HG02678 (cell line): ENCODE data around the gene AKT1S1.
A peak's percentile ranks its signal among the peaks of the same experiment; 100 is the strongest.

Source experiments
- ATAC-seq: cut with Tn5 transposase; IDR thresholded peaks from one replicate; pipeline ENCODE4 v1.9.1; 2021; ENCODE audit warnings: mild to moderate bottlenecking, moderate library complexity; ENCODE audit not compliant: unreplicated experiment

AKT1S1 gene

DNA sequence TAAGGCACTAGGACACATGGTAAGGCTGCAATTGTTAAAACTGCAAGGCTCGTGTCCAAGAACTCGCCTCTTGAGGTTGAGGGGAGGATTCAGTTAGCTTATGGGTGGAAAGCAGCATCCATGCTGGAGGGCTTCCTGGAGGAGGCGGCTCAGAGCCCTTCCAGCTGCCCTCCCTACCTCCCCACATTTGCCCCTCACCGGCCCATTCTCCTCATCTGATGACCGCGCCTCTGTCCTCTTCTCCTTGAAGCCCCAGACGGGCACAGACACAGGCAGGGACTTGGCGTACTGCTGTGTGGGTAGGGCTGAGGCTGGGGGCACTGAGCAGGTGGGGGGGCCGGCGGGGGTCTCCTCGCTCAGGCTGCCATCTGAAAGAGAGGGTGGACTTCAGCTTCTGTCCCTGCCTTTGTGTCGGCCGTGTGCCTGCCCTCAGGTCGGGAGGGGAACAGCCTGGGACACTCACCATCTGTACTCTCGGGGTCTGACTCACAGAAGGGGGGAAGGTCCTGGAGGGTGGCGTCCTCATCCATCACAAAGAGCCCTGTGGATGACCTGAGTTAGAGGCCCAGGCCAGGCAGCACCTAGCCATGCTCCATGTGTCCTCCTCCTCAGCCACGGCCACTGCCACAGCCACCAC, 5.7 kb downstream of the AKT1S1 start:
- no peak for ATAC-seq

DNA sequence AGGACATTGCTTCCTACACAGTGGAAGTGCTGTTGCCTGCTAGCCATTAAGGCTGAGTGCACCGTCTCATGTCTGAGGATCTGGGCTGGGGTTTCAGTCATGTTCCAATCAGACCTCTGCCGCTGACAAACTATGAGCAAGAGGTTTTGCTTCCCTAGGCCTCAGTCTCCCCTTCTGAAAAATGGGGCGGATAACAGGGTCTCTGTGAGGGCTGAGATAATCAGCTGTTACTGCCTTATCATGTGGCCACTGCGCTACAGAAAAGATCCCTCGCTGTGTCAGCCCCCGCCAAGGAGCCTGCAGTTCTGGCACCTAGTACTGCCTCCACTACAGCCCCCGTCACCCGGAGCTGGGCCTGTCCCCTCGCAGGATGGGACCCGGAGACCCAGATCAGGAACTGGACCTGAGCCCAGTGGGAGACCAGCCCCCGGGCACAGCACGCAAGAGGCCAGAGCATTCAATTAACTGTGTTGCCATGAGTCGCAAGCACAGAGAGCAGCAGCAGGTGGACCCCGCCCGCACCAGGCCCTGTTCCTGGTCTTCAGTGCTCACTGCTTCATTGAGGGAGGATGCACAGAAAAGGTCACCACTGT, 6.8 kb downstream of the AKT1S1 start:
- ATAC-seq: no peak

DNA sequence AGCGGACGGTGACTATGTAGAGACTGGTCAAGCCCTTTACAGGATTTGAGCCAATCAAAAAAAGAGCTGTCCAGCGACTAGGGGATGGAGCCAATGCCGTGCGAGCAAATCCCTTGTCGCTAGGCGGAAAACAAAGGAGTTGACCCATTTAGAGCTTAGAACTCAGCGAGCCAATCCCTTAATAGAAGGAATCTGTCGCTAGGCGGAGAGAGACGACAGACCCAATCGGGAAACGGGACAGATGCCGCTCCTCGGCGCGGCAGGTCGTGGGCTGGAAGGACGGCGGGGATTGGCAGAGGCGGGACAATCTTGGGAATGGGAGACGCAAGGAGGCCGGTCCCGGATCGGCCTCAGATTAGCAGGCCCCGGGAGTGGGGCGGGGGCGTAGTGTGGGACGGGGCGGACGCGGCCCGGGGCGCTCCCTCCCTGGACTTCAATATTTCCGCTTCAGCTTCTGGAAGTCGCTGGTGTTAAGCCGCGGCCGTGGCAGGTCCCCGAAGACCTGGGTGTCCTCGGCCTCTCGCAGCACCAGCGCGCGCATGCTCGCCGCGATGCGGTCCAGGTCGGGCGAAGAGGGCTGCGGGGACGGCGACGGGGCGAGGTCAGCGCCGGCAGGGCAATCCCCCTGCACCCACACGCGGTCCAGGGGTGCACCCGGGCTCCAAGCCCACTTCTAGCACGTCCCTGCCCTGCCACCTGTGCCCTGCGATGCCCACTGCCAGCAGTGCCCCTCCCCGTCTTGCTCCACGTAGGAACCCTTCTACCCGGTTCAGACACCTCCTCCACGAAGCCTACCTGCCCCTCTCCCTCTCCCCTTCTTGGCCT, 7.5 kb downstream of the AKT1S1 start:
- peak; percentile 67 for ATAC-seq

GRCh38 chr19:49869009-49869483, 8.1 kb downstream of the AKT1S1 start:
- ATAC-seq: no peak

GRCh38 chr19:49866933-49867782, 10.0 kb downstream of the AKT1S1 start, which contains the start of gene PNKP:
TSS of gene PNKP (minus strand) at chr19:49867576. CDS start at chr19:49867204, 372 bp downstream.
- peak; percentile 37 for ATAC-seq

GRCh38 chr19:49864890-49865289, 12.3 kb downstream of the AKT1S1 start:
- ATAC-seq: no peak

- ATAC-seq: no peak
These were observed 13.2 kb downstream of the AKT1S1 start for GRCh38 chr19:49863935-49864320.

DNA sequence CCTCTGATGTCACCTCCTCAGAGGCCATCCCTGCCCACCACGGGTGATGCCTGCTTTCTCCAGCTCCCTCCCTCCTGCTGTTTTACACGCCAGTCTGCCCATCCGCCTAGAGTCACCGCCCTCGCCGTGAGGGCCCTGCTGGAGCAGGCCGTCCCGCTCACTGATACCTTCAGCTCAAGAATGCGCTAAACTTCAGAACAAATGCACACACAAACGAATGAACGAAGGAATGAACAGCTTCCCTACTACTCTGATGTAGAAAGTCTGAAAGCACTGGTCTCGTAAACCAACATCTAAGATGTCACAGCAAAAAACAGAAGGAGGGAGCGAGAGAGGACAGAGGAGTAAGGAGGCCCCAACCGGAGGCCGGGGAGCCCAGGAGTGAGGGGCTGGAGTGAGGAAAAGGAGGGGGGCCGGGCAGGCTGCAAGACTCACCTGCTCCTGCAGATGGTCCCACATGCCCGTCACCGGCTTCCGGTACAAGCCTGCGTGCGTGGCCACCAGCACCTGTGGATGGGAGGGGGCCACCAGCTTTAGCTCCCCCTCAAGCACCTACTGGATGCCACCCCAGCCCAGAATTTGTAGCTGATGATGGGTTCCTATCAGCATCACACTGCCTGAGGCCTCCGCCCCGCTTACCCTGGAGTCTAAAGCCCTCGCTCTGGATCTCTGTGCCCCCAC, 13.8 kb downstream of the AKT1S1 start:
- ATAC-seq: no peak

DNA sequence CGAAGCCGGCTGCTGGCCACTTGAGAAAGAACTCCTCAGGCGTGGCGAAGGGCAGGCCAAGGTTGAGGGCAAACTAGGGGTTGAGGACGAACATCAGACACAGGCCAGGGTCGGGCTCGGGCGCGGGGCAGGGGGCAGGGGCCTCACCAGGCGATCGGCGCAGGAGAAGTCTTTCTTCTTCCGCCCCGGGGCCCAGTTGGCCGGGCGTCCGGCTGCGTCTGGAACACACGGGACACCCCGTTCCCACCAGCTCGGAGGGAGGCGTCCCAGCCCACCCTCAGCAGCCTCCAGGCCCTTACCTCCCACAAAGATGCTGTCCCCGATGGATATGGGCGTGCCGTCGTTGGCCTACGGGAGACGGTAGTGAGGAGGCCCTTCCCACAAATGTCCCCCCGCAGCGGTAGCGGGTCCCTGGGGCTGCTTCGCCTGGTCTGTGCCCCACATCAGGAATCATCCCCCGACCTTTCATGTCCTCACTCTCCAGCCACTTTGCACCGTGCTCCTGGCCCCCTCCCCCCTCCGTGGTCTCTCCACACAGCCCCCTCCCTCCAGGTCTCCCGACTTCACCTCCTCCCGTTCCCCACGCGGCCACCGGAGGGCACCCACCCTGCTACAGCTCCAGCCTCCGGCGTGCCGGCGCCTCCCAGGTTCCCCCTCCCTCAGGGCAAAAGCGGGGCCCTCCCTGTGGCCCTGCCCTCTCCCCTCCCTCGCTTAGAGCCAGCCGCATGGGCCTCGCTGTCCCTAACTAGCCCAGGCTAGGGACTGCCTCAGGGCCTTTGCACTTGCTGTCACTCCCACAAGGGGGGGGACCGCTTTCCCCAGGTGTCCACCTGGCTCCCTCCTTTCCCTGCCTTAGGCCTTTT, 14.5 kb downstream of the AKT1S1 start:
- ATAC-seq: no peak

DNA sequence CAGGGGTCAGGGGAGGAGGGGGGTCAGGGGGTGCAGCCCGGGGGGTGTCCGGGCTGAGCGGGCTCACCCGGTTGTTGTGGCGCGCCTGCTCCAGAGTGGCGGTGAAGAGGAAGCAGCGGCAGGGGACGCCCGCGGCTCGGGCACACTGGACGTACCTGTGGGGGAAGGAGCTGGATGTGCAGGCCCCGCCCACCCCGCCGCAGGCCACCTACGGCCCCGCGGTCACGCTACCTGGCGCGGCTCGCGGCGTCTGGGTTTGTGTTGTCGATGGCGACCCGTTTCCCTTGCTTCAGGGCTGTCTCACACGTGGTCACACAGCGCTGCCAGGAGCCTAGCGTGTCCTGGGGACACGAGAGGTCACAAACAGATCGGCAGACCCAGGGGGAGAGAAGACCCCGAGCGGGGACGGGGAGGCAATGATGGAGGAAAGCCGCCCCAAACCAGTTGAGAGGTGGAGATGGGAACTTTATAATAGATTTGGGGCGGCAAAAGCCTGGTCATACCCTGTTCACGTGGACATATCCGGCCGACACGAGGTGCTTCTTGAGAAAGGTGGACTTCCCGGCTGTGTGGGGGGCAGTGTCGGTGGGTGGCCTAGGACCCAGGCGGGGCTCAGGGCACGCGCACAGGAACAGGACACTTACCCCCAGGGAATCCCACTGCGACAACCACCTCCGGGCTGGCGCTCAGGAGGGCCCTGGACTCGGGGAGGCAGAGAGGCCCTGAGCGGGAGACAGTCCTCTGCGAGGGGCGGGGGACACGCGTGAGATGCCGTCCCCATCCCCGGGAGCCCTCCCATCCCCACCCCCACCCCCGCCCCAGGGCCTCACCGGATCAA, 15.4 kb downstream of the AKT1S1 start:
- no peak for ATAC-seq

- no peak for ATAC-seq
These were observed 16.0 kb downstream of the AKT1S1 start for GRCh38 chr19:49861107-49861506.

DNA sequence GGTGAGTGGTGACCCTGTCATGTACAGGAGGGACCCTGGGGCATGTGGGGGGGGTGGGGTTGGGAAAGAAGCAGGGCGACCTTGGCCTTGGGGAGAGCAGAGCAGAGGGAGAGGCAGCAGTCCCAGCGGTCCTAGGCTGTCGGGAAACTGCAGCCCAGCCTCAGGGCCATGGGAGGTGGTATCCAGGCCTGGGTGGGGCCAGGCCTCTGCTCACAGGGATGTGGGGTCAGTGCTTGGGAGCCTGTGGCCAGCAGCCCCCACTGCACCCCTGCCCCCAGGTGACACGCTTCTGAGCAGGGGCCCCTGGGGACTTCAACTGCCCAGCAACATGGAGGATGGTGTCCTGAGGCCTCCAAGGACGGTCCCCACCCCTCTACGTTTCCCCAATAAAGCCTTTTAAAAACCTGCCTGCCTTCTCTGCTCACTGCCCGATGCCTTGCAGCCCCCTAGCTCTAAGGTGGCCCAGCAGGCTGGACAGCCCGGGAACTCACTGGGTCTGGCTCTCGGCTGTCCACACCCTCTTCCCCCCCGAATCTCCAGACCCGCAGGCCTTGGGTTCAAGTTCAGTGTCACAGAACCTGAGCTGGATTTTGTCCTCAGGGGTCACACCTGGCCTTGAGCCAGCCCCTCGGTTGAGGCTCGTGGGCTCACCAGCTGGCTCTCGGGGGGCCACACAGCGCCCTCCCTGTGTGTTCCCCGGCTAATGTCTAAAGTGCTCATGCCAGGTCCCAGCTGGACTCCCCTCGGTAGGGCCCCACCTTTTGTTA, 16.6 kb downstream of the AKT1S1 start:
- ATAC-seq: no peak

- ATAC-seq: no peak
These were observed 17.3 kb downstream of the AKT1S1 start for GRCh38 chr19:49859682-49860335.

DNA sequence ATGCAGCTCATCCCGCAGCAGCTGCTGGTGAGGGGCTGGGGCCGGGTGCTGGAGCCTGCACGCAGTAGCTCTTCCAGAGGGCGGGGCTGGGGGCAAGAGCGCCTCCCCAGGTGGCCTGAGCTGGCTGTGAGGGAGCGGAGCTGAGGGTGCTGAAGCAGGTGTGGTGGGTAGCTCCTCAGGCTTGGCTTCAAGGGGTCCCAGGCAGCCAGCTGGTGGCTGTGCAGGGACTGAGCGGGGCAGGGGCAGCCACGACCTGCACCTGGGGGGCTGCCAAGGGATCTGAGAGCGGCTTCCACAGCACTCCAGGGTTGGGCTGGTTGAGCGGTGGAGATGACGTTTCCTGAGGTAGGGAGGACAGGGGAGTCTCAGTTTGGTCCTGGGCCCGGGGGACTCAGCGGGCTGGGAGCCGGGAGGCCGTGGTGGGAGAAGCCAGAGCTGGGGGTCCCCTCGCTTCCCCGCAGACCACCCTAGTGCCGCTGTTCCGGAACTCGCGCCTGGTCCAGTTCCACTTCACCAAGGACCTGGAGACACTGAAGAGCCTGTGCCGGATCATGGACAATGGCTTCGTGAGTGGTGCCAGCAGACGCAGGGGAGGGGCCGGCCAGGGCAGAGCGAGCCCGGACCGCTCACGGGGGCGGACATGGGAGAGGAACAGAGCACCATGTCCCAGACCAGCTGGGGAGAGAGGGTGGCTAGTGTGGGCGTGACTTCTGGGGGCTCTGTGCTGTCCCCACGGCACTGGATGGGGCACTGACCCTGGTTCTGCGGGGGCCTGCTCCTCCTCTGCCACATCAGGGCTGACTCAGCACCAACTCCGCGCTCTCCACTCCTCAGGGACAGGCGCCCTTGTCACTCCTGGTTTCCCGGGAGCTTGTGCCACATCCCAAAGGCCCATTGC, 18.8 kb downstream of the AKT1S1 start:
- ATAC-seq: no peak

DNA sequence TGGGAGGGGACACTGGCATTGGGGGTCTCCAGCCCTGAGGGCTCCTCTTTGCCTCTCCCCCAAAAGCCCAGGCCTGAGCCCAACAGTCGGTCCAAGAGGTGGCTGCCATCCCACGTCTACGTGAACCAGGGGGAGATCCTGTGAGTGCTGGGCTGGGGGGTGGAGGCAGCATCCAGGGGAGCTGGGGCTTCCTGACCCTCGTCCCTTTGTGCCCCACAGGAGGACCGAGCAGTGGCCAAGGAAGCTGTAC, 19.4 kb downstream of the AKT1S1 start:
- ATAC-seq: no peak

- no peak for ATAC-seq
These were observed 19.9 kb downstream of the AKT1S1 start for GRCh38 chr19:49857061-49857837.
